Measurements from ENCODE around the gene HUS1B.

Gene HUS1B

GRCh38 chr6:620166-620565 is 36.7 kb downstream of the HUS1B start:
- no peak for DNase-seq

DNA sequence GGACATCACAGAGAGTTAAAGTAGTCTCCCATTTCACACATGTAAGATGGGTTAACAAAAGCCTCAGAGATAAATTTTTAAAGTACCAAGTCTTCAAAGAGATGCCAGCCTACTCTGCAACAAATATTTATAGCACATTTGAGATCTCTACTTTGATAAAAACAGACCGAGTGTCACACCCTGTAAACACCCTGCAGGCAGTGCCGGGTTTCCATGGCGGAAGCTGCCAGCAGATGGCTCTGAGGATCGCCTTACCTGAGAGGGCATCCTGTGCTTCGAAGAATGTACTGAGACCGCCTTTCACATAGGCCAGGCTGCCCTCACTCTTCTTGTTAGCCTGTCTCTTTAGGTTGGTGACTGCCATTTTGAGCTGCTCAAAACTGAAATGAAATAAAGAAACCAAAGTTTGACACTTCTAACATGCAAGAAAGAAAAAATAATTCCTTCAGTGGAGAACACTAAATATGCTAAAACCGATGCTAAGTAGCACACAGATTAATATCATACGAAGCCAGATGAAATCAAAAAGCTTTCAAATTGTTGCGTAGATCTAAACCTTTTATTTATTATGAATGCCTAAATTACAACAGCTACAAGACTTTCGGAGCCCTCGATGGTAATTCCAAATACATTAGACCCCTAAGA is 39.3 kb downstream of the HUS1B start:
- DNase-seq = peak; percentile 17

GRCh38 chr6:613981-614380 is 42.9 kb downstream of the HUS1B start:
- DNase-seq = no peak

GRCh38 chr6:611928-612327 is 45.0 kb downstream of the HUS1B start:
- no peak for DNase-seq

- no peak for DNase-seq
Observed at GRCh38 chr6:610882-611281, 46.0 kb downstream of the HUS1B start.

GRCh38 chr6:609905-610304 is 47.0 kb downstream of the HUS1B start:
- DNase-seq = no peak

GRCh38 chr6:606829-607379 is 50.0 kb downstream of the HUS1B start:
- DNase-seq = no peak
